Upper lobe of right lung (tissue), 1 donor: ENCODE data around the gene FRMD4A. TPM values are rescaled to one million over a fixed set of nuclear protein-coding genes. Genes with fewer than 3 reads are reported as not detected.

Experiments
- ATAC-seq: fragments of 200-7000 bp; cut with Tn5 transposase; one replicate; pipeline ENCODE4 v1.9.1; 2020; ENCODE audit warnings: mild to moderate bottlenecking, moderate library complexity
- DNase-seq: peaks from one replicate; pipeline ENCODE4 v3.0.0-alpha.2; 2020
- H3K27ac ChIP-seq: fragments of 200-600 bp; one replicate; pipeline ENCODE4 v1.8.0; 2022
- H3K27me3 ChIP-seq: fragments of 200-600 bp; one replicate; pipeline ENCODE4 v1.8.0; 2022; ENCODE audit warnings: mild to moderate bottlenecking
- H3K36me3 ChIP-seq: fragments of 200-600 bp; one replicate; pipeline ENCODE4 v1.8.0; 2022
- H3K4me1 ChIP-seq: fragments of 200-600 bp; one replicate; pipeline ENCODE4 v1.8.0; 2022
- H3K4me3 ChIP-seq: fragments of 200-600 bp; one replicate; pipeline ENCODE4 v1.8.0; 2022; ENCODE audit warnings: mild to moderate bottlenecking
- H3K9me3 ChIP-seq: fragments of 200-600 bp; one replicate; pipeline ENCODE4 v1.8.0; 2022
- intact Hi-C: fragments of 100-400 bp; cut with DNase I; formaldehyde crosslinking; loops from one replicate; pipeline ENCODE4 v1.11.0; 2022
- total RNA-seq: library from RNA; stranded (reverse); fragmentation: NEBNext Ultra II Directional; extraction: Animal tissue kit (Norgen Biotek cat#: 25700); gene quantifications from one replicate; pipeline ENCODE4 v1.2.1, GENCODE V29; 2021
- TF ChIP-seq, protein P1 (sequence below): fragments of 200-600 bp; IDR thresholded peaks from one replicate; pipeline ENCODE4 v1.8.0; 2022; ENCODE audit warnings: antibody characterized with exemption
- donor health status: DM: no; HTN: yes; CAD: no; lungs with severe emphysema.

The FRMD4A gene
- total RNA-seq, 1 donor from 2014 or later: 38.3 TPM

DNA sequence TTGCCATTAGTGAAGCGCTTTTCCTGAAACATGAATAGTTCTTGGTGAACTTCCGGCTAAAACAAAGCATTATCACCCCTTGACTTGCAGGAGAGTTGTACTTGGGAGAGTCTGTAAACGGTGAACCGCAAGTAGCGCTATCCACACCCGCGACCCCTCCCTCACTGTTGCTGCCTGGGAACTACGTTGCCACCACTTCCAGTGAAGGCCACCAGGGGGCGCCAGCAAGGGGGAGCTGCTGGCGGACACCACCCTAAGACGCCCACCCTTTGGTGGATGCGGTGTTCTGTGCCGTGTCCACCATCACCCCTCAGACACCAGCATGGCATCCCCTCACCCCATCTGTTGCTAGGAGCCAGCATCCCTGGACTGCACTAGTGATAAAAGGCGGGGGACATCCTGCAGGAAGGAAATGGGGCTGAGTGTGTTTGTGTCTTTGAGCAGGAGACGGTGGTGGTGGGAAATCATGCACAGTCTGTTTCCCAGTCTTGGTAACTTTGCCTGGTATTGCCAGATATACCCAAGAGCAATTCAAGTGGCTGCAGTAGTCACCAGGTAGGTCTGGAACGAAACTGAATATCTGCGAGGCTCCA, 298.2 kb downstream of the FRMD4A start:
- Histone ChIP-seq H3K4me3 (no peak overlapping the region), H3K36me3 (no peaks in the 10 kb centered on the region), H3K27ac (no peak overlapping the region), H3K4me1 (peaks cover 4% of the 10 kb centered on the region), H3K9me3 (no peaks in the 10 kb centered on the region), H3K27me3 (no peaks in the 10 kb centered on the region)
- intact Hi-C loops: no loop called here
- peak; percentile 70 for DNase-seq
- peak; percentile 77 for ATAC-seq
- TF ChIP-seq, protein P1, sequence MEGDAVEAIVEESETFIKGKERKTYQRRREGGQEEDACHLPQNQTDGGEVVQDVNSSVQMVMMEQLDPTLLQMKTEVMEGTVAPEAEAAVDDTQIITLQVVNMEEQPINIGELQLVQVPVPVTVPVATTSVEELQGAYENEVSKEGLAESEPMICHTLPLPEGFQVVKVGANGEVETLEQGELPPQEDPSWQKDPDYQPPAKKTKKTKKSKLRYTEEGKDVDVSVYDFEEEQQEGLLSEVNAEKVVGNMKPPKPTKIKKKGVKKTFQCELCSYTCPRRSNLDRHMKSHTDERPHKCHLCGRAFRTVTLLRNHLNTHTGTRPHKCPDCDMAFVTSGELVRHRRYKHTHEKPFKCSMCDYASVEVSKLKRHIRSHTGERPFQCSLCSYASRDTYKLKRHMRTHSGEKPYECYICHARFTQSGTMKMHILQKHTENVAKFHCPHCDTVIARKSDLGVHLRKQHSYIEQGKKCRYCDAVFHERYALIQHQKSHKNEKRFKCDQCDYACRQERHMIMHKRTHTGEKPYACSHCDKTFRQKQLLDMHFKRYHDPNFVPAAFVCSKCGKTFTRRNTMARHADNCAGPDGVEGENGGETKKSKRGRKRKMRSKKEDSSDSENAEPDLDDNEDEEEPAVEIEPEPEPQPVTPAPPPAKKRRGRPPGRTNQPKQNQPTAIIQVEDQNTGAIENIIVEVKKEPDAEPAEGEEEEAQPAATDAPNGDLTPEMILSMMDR: peak; percentile 74

DNA sequence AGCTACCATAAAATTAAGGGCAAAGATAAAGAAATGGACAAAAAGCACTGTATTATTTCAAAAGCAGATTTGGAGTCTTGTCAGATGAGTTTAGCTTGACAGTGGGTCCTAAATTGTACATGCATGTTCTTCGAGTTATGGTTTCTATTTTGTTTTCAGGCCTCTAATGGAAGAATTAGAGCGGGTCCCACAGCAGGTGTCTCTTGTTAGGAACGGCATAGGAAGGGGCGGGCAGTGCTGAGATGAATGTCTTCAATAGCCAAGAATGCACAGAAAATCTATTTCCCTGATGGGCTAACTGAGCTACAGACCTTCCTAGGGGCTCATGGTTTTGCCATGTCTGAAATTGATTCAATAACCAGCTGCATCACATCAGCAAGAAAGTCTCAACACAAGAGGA, 304.4 kb downstream of the FRMD4A start:
- TF ChIP-seq, protein P1: no peak
- no peak for DNase-seq
- Histone ChIP-seq H3K9me3 (no peaks in the 10 kb centered on the region), H3K27ac (no peak overlapping the region), H3K4me3 (no peak overlapping the region), H3K27me3 (no peaks in the 10 kb centered on the region), H3K4me1 (no peaks in the 10 kb centered on the region), H3K36me3 (no peaks in the 10 kb centered on the region)
- intact Hi-C loops: no loop called here
- ATAC-seq: no peak

DNA sequence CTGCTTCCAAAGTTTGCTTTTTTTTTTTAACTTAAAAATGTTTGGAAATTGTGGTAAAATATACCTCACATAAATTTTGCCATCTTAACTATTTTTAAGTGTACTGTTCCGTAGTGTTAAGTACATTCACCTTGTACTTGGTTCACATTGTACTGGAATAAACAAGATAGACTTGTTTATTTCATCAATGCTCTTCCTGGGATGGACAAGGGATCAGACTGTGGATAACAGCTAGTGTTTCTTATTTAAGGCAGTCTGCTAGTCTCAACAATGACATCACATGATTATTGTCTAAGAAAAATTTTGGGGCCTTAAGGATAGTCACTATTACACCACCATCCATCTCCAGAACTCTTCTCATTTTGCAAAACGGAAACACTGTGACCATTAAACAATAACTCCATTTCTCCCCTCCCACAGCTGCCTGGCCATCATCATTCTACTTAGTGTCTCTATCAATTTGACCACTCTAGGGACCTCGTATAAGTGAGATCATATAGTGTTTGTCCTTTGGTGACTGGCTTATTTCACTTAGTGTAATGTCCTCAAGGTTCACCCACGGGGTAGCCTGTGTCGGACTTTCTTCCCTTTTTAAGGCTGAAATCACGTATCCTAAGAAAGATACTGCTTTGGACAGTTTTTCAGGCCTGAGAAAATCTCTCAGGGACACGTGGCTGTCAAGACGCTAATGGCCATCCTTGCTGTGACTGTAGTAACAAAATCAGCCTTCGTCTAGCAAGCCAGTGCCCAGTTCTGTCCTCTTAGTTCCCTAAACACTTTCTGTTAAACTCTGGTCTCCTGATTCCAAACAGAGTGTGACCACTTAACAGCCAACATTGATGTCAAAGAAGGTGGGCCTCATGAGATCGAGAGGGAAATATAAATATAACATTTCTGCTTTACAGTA, 305.2 kb downstream of the FRMD4A start:
- TF ChIP-seq, protein P1: no peak
- Histone ChIP-seq H3K36me3 (no peaks in the 10 kb centered on the region), H3K27me3 (no peaks in the 10 kb centered on the region), H3K9me3 (no peaks in the 10 kb centered on the region), H3K4me1 (no peaks in the 10 kb centered on the region), H3K27ac (no peak overlapping the region), H3K4me3 (no peak overlapping the region)
- intact Hi-C loops: no loop called here
- ATAC-seq: no peak
- DNase-seq: no peak

DNA sequence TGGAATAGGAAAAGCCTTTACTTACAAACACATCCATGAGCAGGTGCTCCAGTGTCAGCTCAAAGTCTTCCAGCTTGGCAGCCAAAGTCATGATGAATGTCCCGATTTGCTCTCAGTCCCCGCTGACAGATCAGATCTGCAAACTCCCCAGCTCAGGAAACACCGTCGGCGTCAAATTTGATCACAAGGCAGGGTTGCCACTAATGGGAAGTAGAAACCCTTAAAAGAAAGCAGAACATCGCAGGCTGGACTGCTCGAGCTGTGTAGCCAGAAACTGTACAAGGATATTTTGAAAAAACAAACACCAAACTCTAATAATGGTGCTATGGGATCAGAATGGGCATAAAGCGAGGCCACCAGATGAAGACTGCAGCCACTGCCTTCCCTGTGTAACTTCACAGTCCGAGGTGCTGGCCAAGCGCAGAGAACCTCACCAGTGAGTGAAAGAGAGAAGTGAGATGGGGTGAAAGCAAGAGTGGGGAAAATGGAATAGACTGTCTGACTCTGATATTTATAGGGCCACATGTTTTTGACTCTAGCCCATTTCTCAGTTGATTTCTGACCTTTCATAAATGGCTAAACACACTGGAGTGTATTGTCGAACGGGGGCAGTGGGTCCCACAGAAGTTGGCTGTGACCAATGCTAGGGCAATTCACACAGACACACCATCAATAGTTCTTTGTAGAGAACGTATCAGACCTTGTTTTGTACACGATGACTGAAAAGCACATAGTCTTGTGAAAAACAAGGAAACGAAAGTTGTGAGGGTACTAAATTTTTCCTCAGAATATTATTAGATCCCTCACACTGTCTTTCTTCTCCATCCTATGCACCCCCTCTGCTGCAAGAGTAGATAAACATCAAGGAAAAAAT, 306.2 kb downstream of the FRMD4A start:
- no peaks in the 10 kb centered on the region for H3K4me1 ChIP-seq
- DNase-seq (no peak), ATAC-seq (peak; percentile 76)
- H3K4me3 ChIP-seq: peak overlapping the region; percentile 3
- TF ChIP-seq, protein P1: no peak
- H3K36me3 ChIP-seq: no peaks in the 10 kb centered on the region
- H3K27me3 ChIP-seq: no peaks in the 10 kb centered on the region
- no peaks in the 10 kb centered on the region for H3K9me3 ChIP-seq
- intact Hi-C loops: no loop called here
- no peak overlapping the region for H3K27ac ChIP-seq

DNA sequence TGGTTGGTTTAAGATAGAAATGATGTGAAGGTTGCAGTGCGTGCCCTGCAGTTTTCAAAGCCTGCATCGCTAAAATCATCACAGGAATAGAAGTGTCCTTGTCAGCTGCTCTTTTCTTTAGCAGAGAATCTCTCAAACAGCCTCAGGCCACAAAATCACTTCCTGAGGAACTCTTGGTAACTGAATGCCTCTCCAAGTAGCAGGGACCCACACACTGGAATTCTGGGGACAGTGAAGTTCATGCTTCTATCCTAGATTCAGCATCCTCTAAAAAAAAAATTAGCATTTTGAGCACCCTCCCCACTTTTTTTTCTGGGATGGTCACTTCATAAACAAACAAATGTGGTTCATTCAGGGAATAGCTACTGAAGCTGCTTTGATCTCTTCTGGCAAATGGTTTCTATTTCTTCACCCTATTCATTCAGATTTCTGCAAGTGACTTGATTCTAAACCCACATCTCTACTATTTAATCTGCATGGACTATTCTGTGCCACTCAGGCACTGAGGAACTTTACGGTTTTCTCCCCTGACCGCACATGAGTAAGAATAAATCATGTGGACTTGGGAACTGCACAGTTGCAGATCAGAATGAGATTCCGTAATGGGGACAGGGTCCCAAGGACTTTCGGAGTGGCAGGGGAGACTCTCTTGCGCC, 306.9 kb downstream of the FRMD4A start:
- Histone ChIP-seq H3K4me3 (peak overlapping the region; percentile 3), H3K9me3 (no peaks in the 10 kb centered on the region), H3K27me3 (no peaks in the 10 kb centered on the region), H3K4me1 (no peaks in the 10 kb centered on the region), H3K27ac (no peak overlapping the region), H3K36me3 (no peaks in the 10 kb centered on the region)
- intact Hi-C loops: no loop called here
- TF ChIP-seq, protein P1: no peak
- peak; percentile 12 for ATAC-seq
- DNase-seq: no peak
